Osteoblast (primary cell): Measurements from ENCODE around the gene GLYATL2. TPM values are rescaled to one million over a fixed set of nuclear protein-coding genes. Genes with fewer than 3 reads are reported as not detected.

Source experiments
- DNase-seq: peaks from one replicate; pipeline ENCODE4 v3.0.0; 2011; ENCODE audit warnings: low spot score, mixed read lengths; ENCODE audit not compliant: insufficient read length; ENCODE audit errors: missing footprints
- H2AFZ ChIP-seq: 2 replicates; pipeline ENCODE4 v1.6.0; 2011; ENCODE audit warnings: mild to moderate bottlenecking, low read length
- H3K27ac ChIP-seq: 2 replicates; pipeline ENCODE4 v1.5.1; 2011; ENCODE audit warnings: mild to moderate bottlenecking, low read depth, low read length, moderate library complexity
- H3K27me3 ChIP-seq: 2 replicates; pipeline ENCODE4 v1.6.0; 2012; ENCODE audit warnings: mild to moderate bottlenecking, control low read depth, inconsistent platforms, low read length, moderate library complexity; ENCODE audit not compliant: insufficient read depth
- H3K36me3 ChIP-seq: 2 replicates; pipeline ENCODE4 v1.5.1; 2011; ENCODE audit warnings: mild to moderate bottlenecking, low read length, control low read depth, moderate library complexity; ENCODE audit not compliant: insufficient read depth
- H3K4me1 ChIP-seq: 2 replicates; pipeline ENCODE4 v1.5.1; 2011; ENCODE audit warnings: mild to moderate bottlenecking, low read length, control low read depth, moderate library complexity; ENCODE audit not compliant: insufficient read depth
- H3K4me2 ChIP-seq: 2 replicates; pipeline ENCODE4 v1.6.0; 2011; ENCODE audit warnings: mild to moderate bottlenecking, low read length; ENCODE audit not compliant: insufficient read depth
- H3K4me3 ChIP-seq: fragments of 200-600 bp; sonication (generic); 3 replicates; pipeline ENCODE4 v1.5.1; 2012; ENCODE audit warnings: mild to moderate bottlenecking, low read length, inconsistent platforms; ENCODE audit not compliant: insufficient read depth
- H3K79me2 ChIP-seq: 2 replicates; pipeline ENCODE4 v1.6.0; 2012; ENCODE audit warnings: mild to moderate bottlenecking, low read length, control low read depth, inconsistent platforms; ENCODE audit not compliant: insufficient read depth
- H3K9me3 ChIP-seq: 2 replicates; pipeline ENCODE4 v1.5.1; 2011; ENCODE audit warnings: low read depth, low read length, control low read depth
- H4K20me1 ChIP-seq: 2 replicates; pipeline ENCODE4 v1.6.0; 2012; ENCODE audit warnings: mild to moderate bottlenecking, low read length, control low read depth; ENCODE audit not compliant: insufficient read depth
- total RNA-seq: library from RNA; depleted of rRNA; stranded (reverse); fragments of >200 nt; gene quantifications from 2 replicates; pipeline ENCODE4 v1.2.3, GENCODE V29; 2012
- TF ChIP-seq, protein P1 (sequence below): IDR thresholded peaks from 2 replicates; pipeline ENCODE4 v1.5.1; 2011; ENCODE audit warnings: mild to moderate bottlenecking, low read depth, low read length, moderate library complexity; ENCODE audit errors: extremely low read depth

The GLYATL2 gene
- total RNA-seq, 1 donor: 1.1 TPM

DNA sequence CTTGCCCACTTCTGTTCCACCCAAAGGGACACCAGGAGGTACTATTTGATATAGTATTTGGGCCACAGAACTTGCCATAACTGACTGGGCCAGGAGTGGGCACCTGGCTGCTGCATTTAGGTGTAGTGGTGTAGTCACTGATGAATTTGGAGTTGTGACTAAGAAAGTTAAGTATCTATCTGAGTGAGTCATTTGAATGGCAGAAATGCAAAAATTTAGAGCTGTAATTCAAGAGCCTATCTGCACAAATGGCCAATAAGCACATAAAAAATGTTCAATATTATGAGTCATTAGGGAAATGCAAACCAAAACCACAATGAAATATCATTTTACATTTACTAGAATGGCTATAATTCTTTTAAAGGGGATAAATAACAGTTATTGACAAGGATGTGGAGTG is 14.7 kb downstream of the GLYATL2 start:
- Histone ChIP-seq H3K4me2 (peak overlapping the region; percentile 58), H3K4me3 (no peak overlapping the region)

DNA sequence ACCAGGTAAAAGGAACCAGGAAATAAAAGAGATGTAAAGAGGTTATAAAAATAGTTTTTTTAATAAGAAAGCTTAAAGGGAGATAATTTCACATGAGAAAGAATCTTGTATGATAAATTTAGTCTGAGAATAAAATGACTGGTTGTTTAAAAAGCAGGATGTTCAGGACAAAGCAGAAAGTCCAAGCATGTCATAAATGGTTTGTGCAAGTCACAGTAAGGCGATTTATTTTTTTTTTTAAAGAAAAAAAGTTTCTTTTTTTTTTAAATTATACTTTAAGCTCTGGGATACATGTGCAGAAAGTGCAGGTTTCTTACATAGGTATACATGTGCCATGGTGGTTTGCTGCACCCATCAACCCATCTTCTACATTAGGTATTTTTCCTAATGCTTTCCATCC is 30.8 kb downstream of the GLYATL2 start:
- no peaks in the 10 kb centered on the region for H3K9me3 ChIP-seq

More for the DNA sequence above, 14.7 kb downstream of the GLYATL2 start:
- H3K79me2 ChIP-seq: no peaks in the 10 kb centered on the region
- no peaks in the 10 kb centered on the region for H3K9me3 ChIP-seq
- no peaks in the 10 kb centered on the region for H3K27me3 ChIP-seq
- H4K20me1 ChIP-seq: no peaks in the 10 kb centered on the region
- H3K4me1 ChIP-seq: peaks cover 5% of the 10 kb centered on the region
- peak; percentile 38 for DNase-seq
- H3K36me3 ChIP-seq: no peaks in the 10 kb centered on the region
- peak overlapping the region; percentile 28 for H3K27ac ChIP-seq
- TF ChIP-seq, protein P1, sequence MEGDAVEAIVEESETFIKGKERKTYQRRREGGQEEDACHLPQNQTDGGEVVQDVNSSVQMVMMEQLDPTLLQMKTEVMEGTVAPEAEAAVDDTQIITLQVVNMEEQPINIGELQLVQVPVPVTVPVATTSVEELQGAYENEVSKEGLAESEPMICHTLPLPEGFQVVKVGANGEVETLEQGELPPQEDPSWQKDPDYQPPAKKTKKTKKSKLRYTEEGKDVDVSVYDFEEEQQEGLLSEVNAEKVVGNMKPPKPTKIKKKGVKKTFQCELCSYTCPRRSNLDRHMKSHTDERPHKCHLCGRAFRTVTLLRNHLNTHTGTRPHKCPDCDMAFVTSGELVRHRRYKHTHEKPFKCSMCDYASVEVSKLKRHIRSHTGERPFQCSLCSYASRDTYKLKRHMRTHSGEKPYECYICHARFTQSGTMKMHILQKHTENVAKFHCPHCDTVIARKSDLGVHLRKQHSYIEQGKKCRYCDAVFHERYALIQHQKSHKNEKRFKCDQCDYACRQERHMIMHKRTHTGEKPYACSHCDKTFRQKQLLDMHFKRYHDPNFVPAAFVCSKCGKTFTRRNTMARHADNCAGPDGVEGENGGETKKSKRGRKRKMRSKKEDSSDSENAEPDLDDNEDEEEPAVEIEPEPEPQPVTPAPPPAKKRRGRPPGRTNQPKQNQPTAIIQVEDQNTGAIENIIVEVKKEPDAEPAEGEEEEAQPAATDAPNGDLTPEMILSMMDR: no peak
- no peak overlapping the region for H2AFZ ChIP-seq

DNA sequence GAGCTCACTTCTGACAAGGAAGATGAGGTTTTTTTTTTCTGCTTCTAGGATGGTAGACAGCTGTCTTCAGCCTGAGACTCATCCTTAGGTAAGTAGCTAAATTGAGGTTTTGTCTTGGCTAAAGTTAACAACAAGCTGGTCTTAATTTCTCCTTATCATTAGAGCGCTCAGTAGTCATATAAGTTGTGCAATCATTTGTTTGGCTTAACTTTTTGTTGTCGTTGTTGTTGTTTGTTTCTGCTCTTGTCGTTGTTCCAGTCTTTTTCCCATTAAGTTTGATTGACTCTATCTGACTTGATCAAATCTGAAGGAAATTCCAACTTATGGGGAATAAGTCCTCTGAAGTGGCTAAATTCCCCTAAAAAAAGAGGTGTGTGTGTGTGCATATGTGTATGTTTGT is 33.0 kb downstream of the GLYATL2 start:
- TF ChIP-seq, protein P1: no peak
- Histone ChIP-seq H3K79me2 (no peaks in the 10 kb centered on the region), H3K27me3 (no peaks in the 10 kb centered on the region), H3K4me2 (no peak overlapping the region), H2AFZ (no peak overlapping the region), H4K20me1 (no peaks in the 10 kb centered on the region), H3K27ac (no peak overlapping the region), H3K4me3 (no peak overlapping the region), H3K4me1 (no peaks in the 10 kb centered on the region), H3K9me3 (no peaks in the 10 kb centered on the region), H3K36me3 (no peaks in the 10 kb centered on the region)
- DNase-seq: no peak

More for the DNA sequence above, 30.8 kb downstream of the GLYATL2 start:
- no peak overlapping the region for H3K27ac ChIP-seq
- TF ChIP-seq, protein P1: no peak
- H3K4me3 ChIP-seq: no peak overlapping the region
- no peak overlapping the region for H3K4me2 ChIP-seq
- H3K36me3 ChIP-seq: no peaks in the 10 kb centered on the region
- no peaks in the 10 kb centered on the region for H4K20me1 ChIP-seq
- no peaks in the 10 kb centered on the region for H3K79me2 ChIP-seq
- no peaks in the 10 kb centered on the region for H3K27me3 ChIP-seq
- no peaks in the 10 kb centered on the region for H3K4me1 ChIP-seq
- no peak for DNase-seq
- no peak overlapping the region for H2AFZ ChIP-seq

DNA sequence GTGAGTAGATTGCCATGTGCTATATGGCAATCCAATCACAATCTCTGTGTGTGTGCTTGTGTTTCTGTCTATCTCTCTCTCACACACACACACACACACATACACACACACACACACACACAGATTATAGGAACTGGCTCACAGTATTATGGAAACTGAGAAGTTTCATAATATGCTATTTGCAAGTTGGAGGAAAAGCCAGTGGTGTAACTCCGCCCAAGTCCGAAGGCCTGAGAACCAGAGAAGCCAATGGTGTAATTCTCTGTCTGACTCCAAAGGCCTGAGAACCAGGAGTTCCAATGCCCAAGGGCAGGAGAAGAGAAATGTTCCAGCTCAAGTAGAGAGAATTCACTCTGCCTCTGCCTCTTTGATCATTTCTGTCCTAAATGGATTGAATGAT is 37.2 kb downstream of the GLYATL2 start:
- no peaks in the 10 kb centered on the region for H3K27me3 ChIP-seq
- H3K79me2 ChIP-seq: no peaks in the 10 kb centered on the region
- H3K27ac ChIP-seq: no peak overlapping the region
- H3K9me3 ChIP-seq: no peaks in the 10 kb centered on the region
- no peak overlapping the region for H2AFZ ChIP-seq
- H3K4me1 ChIP-seq: peaks cover 10% of the 10 kb centered on the region
- H3K4me2 ChIP-seq: no peak overlapping the region
- no peak overlapping the region for H3K4me3 ChIP-seq
- H4K20me1 ChIP-seq: no peaks in the 10 kb centered on the region
- H3K36me3 ChIP-seq: no peaks in the 10 kb centered on the region
- no peak for DNase-seq
- TF ChIP-seq, protein P1: no peak
